ENCODE measurements around the gene CST7.

GRCh38 chr20:24970030-24970553, 21.0 kb downstream of the CST7 start:
- TF ChIP-seq CTCF (IDR thresholded peaks at IDR 0.05; ENCODE audit: borderline replicate concordance, extremely low read depth, low read length, poor library complexity, severe bottlenecking) (no peak), EZH2 (IDR thresholded peaks at IDR 0.05; ENCODE audit: borderline replicate concordance, low read depth, low read length, severe bottlenecking) (no peak)

Measured in DND-41 (cell line).